HepG2 (cell line): ENCODE data around the gene GNG7.

Source experiments
- JUND ChIP-seq: sonication (generic); formaldehyde crosslinking; IDR thresholded peaks from 2 replicates; pipeline ENCODE4 v1.8.0; 2022; ENCODE audit warnings: mild to moderate bottlenecking, missing genetic modification reagents
- KAT7 ChIP-seq: IDR thresholded peaks from 2 replicates; pipeline ENCODE4 v1.6.1; 2018; ENCODE audit warnings: borderline replicate concordance, missing compliant biosample characterization
- MATR3 ChIP-seq: sonication (generic); formaldehyde crosslinking; IDR thresholded peaks from 2 replicates; pipeline ENCODE4 v1.4.0; 2020; ENCODE audit warnings: missing genetic modification reagents
- NR2C2 ChIP-seq: sonication (generic); formaldehyde crosslinking; IDR thresholded peaks from 2 replicates; pipeline ENCODE4 v1.4.0; 2020; ENCODE audit warnings: missing genetic modification reagents, mild to moderate bottlenecking, moderate library complexity, borderline replicate concordance
- POLR2G ChIP-seq: fragments of 200-400 bp; formaldehyde crosslinking; IDR thresholded peaks from 2 replicates; pipeline ENCODE4 v1.6.1; 2018; ENCODE audit warnings: mild to moderate bottlenecking, low read depth, low read length, moderate library complexity
- SUZ12 ChIP-seq: fragments of 150-350 bp; IDR thresholded peaks from 2 replicates; pipeline ENCODE4 v1.6.1; 2014; ENCODE audit warnings: low read depth, low read length
- ZNF713 ChIP-seq: sonication (generic); formaldehyde crosslinking; IDR thresholded peaks from 2 replicates; pipeline ENCODE4 v1.4.0; 2020; ENCODE audit warnings: mild to moderate bottlenecking, missing genetic modification reagents
- TF ChIP-seq, protein P1 (sequence below): sonication (generic); formaldehyde crosslinking; IDR thresholded peaks from 2 replicates; pipeline ENCODE4 v1.5.0; 2020; ENCODE audit warnings: mild to moderate bottlenecking, missing genetic modification reagents
- TF ChIP-seq, protein P2 (sequence below): sonication (generic); formaldehyde crosslinking; IDR thresholded peaks from 2 replicates; pipeline ENCODE4 v1.4.0; 2020; ENCODE audit warnings: mild to moderate bottlenecking, missing genetic modification reagents, borderline replicate concordance

DNA sequence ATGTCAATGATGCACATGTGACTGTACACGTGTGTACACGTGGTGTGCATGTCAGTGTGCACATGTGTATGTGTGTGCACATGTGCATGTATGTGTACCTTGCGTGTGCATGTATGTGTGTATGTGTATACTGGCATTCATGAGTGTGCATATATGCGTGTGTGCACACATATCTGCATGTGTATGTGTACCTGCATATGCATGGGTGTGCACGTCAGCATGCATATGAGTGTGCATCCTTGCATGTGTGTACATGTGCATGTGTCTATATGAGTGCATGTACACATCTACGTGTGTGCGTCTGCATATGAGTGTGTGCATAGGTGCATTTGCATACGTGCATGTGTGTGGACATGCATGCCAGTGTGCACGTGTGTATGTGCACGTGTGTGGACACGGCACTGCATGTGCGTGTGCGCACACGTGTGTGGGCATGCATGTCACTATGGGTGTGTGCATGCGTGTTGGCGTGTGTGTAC, 178.1 kb downstream of the GNG7 start:
- TF ChIP-seq, protein P1, sequence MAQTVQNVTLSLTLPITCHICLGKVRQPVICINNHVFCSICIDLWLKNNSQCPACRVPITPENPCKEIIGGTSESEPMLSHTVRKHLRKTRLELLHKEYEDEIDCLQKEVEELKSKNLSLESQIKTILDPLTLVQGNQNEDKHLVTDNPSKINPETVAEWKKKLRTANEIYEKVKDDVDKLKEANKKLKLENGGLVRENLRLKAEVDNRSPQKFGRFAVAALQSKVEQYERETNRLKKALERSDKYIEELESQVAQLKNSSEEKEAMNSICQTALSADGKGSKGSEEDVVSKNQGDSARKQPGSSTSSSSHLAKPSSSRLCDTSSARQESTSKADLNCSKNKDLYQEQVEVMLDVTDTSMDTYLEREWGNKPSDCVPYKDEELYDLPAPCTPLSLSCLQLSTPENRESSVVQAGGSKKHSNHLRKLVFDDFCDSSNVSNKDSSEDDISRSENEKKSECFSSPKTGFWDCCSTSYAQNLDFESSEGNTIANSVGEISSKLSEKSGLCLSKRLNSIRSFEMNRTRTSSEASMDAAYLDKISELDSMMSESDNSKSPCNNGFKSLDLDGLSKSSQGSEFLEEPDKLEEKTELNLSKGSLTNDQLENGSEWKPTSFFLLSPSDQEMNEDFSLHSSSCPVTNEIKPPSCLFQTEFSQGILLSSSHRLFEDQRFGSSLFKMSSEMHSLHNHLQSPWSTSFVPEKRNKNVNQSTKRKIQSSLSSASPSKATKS (CRISPR knock-in tag), result no peak
- no peak for TF ChIP-seq KAT7 (CRISPR knock-in tag)
- TF ChIP-seq NR2C2 (CRISPR knock-in tag), result no peak
- TF ChIP-seq ZNF713 (CRISPR knock-in tag), result no peak
- peak; percentile 71 for TF ChIP-seq JUND (CRISPR knock-in tag)
- no peak for TF ChIP-seq SUZ12
- TF ChIP-seq, protein P2, sequence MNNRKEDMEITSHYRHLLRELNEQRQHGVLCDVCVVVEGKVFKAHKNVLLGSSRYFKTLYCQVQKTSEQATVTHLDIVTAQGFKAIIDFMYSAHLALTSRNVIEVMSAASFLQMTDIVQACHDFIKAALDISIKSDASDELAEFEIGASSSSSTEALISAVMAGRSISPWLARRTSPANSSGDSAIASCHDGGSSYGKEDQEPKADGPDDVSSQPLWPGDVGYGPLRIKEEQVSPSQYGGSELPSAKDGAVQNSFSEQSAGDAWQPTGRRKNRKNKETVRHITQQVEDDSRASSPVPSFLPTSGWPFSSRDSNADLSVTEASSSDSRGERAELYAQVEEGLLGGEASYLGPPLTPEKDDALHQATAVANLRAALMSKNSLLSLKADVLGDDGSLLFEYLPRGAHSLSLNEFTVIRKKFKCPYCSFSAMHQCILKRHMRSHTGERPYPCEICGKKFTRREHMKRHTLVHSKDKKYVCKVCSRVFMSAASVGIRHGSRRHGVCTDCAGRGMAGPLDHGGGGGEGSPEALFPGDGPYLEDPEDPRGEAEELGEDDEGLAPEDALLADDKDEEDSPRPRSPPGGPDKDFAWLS (CRISPR knock-in tag), result no peak
- TF ChIP-seq MATR3 (CRISPR knock-in tag), result no peak
- TF ChIP-seq POLR2G, result no peak
